Upper lobe of left lung (tissue), 6 donors: ENCODE measurements around the gene B2M. TPM values are rescaled to one million over a fixed set of nuclear protein-coding genes. Genes with fewer than 3 reads are reported as not detected.

Experiments used
- ATAC-seq, 2 donors: fragments of 200-7000 bp; cut with Tn5 transposase; one replicate each; pipeline ENCODE4 v1.9.1; 2022; ENCODE audit warnings: mild to moderate bottlenecking in 2 of 2, moderate library complexity in 2 of 2; ENCODE audit not compliant: low FRiP score in 2 of 2
- DNase-seq, 2 donors: peaks; one replicate each; pipeline ENCODE4 v3.0.0-alpha.2; 2019 to 2020
- H3K27ac ChIP-seq, 4 donors: fragments of 200-600 bp; sonication (generic); one replicate each; pipeline ENCODE4 v1.5.1; 2016 to 2019
- H3K27me3 ChIP-seq, 4 donors: fragments of 200-600 bp; sonication (generic); one replicate each; pipeline ENCODE4 v1.5.1; 2017 to 2019
- H3K36me3 ChIP-seq, 4 donors: fragments of 200-600 bp; sonication (generic); one replicate each; pipeline ENCODE4 v1.5.1; 2016 to 2019
- H3K4me1 ChIP-seq, 4 donors: fragments of 200-600 bp; sonication (generic); one replicate each; pipeline ENCODE4 v1.5.1; 2018 to 2019
- H3K4me3 ChIP-seq, 4 donors: fragments of 200-600 bp; sonication (generic); one replicate each; pipeline ENCODE4 v1.5.1; 2017 to 2019; ENCODE audit warnings: mild to moderate bottlenecking in 2 of 4, moderate library complexity in 1 of 4
- H3K9me3 ChIP-seq, 4 donors: fragments of 200-600 bp; sonication (generic); one replicate each; pipeline ENCODE4 v1.5.1; 2018 to 2019
- CTCF ChIP-seq, 6 experiments: fragments of 450-650 bp in 4 of 6; fragments of 200-600 bp in 2 of 6; sonication (generic) in 2 of 6; IDR thresholded peaks; one replicate each; pipeline ENCODE4 v1.5.1; 2016 to 2019; ENCODE audit warnings: antibody characterized with exemption in 6 of 6
- EP300 ChIP-seq, 4 donors: sonication (generic); formaldehyde crosslinking; IDR thresholded peaks; one replicate each; pipeline ENCODE4 v1.5.1; 2017; ENCODE audit warnings: antibody characterized with exemption in 4 of 4, control low read depth in 2 of 4
- POLR2A ChIP-seq, 4 donors: fragments of 450-650 bp; IDR thresholded peaks; one replicate each; pipeline ENCODE4 v1.5.1; 2016 to 2017; ENCODE audit warnings: antibody characterized with exemption in 4 of 4, mild to moderate bottlenecking in 2 of 4
- POLR2AphosphoS5 ChIP-seq, 2 donors: sonication (generic); formaldehyde crosslinking; IDR thresholded peaks; one replicate each; pipeline ENCODE4 v1.5.1; 2017; ENCODE audit warnings: antibody characterized with exemption in 2 of 2
- WGBS, 2 donors: methylation state at CpG; one replicate each; pipeline ENCODE4 v1.1.5; 2017 to 2018; 5-methylcytosine and 5-hydroxymethylcytosine counted together
- total RNA-seq, 6 donors: library from RNA; depleted of rRNA in 4 of 6; stranded (reverse); fragments of >200 nt in 4 of 6; gene quantifications; one replicate each; pipeline versions ENCODE4 v1.1.0 to v1.2.1, GENCODE V29; 2016 to 2021
- donor health status: DM: no; HTN: no; CAD: no; lungs with moderate emphysema.
- donor health status: DM: no; HTN: yes; CAD: no; lungs with severe emphysema.

B2M gene
- total RNA-seq, 6 donors from 2014 or later, result 963 to 7,115 (median 3,598) TPM

GRCh38 chr15:44705986-44706385 is 5.3 kb upstream of the B2M start:
- Histone ChIP-seq H3K36me3 (no peaks in the 10 kb centered on the region), H3K27me3 (no peaks in the 10 kb centered on the region), H3K4me3 (no peak overlapping the region), H3K4me1 (peaks cover 3 to 21% (median 14%) of the 10 kb centered on the region in 4 donors), H3K27ac (no peak overlapping the region), H3K9me3 (no peaks in the 10 kb centered on the region)
- DNase-seq (no peak), ATAC-seq (no peak)
- TF ChIP-seq CTCF (IDR thresholded peaks at IDR 0.05), result no peak
- no peak for TF ChIP-seq POLR2AphosphoS5 (IDR thresholded peaks at IDR 0.05)
- no peak for TF ChIP-seq EP300 (IDR thresholded peaks at IDR 0.05)
- TF ChIP-seq POLR2A (IDR thresholded peaks at IDR 0.05), result no peak
- WGBS, 2 donors, result 93 to 100% methylated on average over 1 of the region's 1 CpG

GRCh38 chr15:44706401-44706800 is 4.9 kb upstream of the B2M start:
- DNase-seq, result no peak
- Histone ChIP-seq H3K4me1 (peaks cover 3 to 21% (median 14%) of the 10 kb centered on the region in 4 donors), H3K27me3 (no peaks in the 10 kb centered on the region), H3K4me3 (no peak overlapping the region), H3K36me3 (no peaks in the 10 kb centered on the region), H3K27ac (peak overlapping the region in 3 of 4 donors; percentile 48 to 59 (median 55)), H3K9me3 (no peaks in the 10 kb centered on the region)
- no peak for TF ChIP-seq POLR2AphosphoS5 (IDR thresholded peaks at IDR 0.05)
- no peak for TF ChIP-seq POLR2A (IDR thresholded peaks at IDR 0.05)
- TF ChIP-seq EP300 (IDR thresholded peaks at IDR 0.05), result no peak
- no peak for TF ChIP-seq CTCF (IDR thresholded peaks at IDR 0.05)
- WGBS, 2 donors, result 95% methylated on average over 2 of the region's 2 CpGs; no CpG with 5 or more reads in 1 of the 2 donors
- ATAC-seq, result no peak

- TF ChIP-seq CTCF (IDR thresholded peaks at IDR 0.05) (no peak), POLR2AphosphoS5 (IDR thresholded peaks at IDR 0.05) (peak in 1 of 2 donors; percentile 16)
- peak overlapping the region in 3 of 4 donors; percentile 48 to 59 (median 55) for H3K27ac ChIP-seq
- WGBS, 2 donors, result 57 to 66% methylated on average over 1 to 2 of the region's 2 CpGs
These were observed 4.2 kb upstream of the B2M start for GRCh38 chr15:44706946-44707636.

GRCh38 chr15:44710236-44711095 is 851 bp upstream of the B2M start:
- no peaks in the 10 kb centered on the region for H3K27me3 ChIP-seq
- peaks cover 21 to 47% (median 34%) of the 10 kb centered on the region in 4 donors for H3K4me1 ChIP-seq
- DNase-seq (peak in 1 of 2 donors; percentile 71), ATAC-seq (no peak)
- H3K9me3 ChIP-seq, result no peaks in the 10 kb centered on the region
- no peak for TF ChIP-seq EP300 (IDR thresholded peaks at IDR 0.05)
- TF ChIP-seq CTCF (IDR thresholded peaks at IDR 0.05), result peak in 4 of 6 experiments; percentile 5 to 9 (median 8)
- TF ChIP-seq POLR2A (IDR thresholded peaks at IDR 0.05), result peak in 1 of 4 donors; percentile 47
- TF ChIP-seq POLR2AphosphoS5 (IDR thresholded peaks at IDR 0.05), result peak; percentile 31 to 51
- WGBS, 2 donors, result 13 to 22% methylated on average over 11 of the region's 11 CpGs
- peak overlapping the region; percentile 99 to 100 (median 100) for H3K27ac ChIP-seq
- H3K4me3 ChIP-seq, result peak overlapping the region; percentile 61 to 87 (median 68)
- H3K36me3 ChIP-seq, result peaks cover under 1 to 12% (median 4%) of the 10 kb centered on the region in 4 donors

More at GRCh38 chr15:44706946-44707636, 4.2 kb upstream of the B2M start:
- Histone ChIP-seq H3K36me3 (no peaks in the 10 kb centered on the region), H3K27me3 (no peaks in the 10 kb centered on the region), H3K9me3 (no peaks in the 10 kb centered on the region), H3K4me3 (no peak overlapping the region), H3K4me1 (peaks cover 3 to 21% (median 14%) of the 10 kb centered on the region in 4 donors)
- peak in 1 of 2 donors; percentile 83 for DNase-seq
- ATAC-seq, result no peak
